Karpas-422 (cell line): ENCODE results near the gene CRABP2. TPM values are rescaled to one million over a fixed set of nuclear protein-coding genes. Genes with fewer than 3 reads are reported as not detected.

Experiments
- DNase-seq: peaks from one replicate; pipeline ENCODE4 v3.0.0-alpha.2; 2015
- H2AFZ ChIP-seq: fragments of 200-600 bp; sonication (generic); 2 replicates; pipeline ENCODE4 v1.6.1; 2014; ENCODE audit warnings: antibody characterized with exemption, low read length, mixed read lengths
- H3K27ac ChIP-seq: fragments of 200-600 bp; sonication (generic); 2 replicates; pipeline ENCODE4 v1.5.1; 2014; ENCODE audit warnings: mild to moderate bottlenecking, low read length, moderate library complexity
- H3K27me3 ChIP-seq: fragments of 200-600 bp; sonication (generic); 2 replicates; pipeline ENCODE4 v1.6.1; 2014; ENCODE audit warnings: low read length, mixed read lengths
- H3K36me3 ChIP-seq: fragments of 200-600 bp; sonication (generic); 2 replicates; pipeline ENCODE4 v1.6.1; 2014; ENCODE audit warnings: low read length, mixed read lengths; ENCODE audit not compliant: insufficient read depth
- H3K4me1 ChIP-seq: fragments of 200-600 bp; sonication (generic); 2 replicates; pipeline ENCODE4 v1.6.1; 2014; ENCODE audit warnings: mild to moderate bottlenecking, low read length, mixed read lengths
- H3K4me2 ChIP-seq: fragments of 200-600 bp; sonication (generic); 2 replicates; pipeline ENCODE4 v1.6.1; 2014; ENCODE audit warnings: low read length, low read depth, mild to moderate bottlenecking; ENCODE audit not compliant: poor library complexity, severe bottlenecking
- H3K4me3 ChIP-seq: fragments of 200-600 bp; sonication (generic); 2 replicates; pipeline ENCODE4 v1.5.1; 2014; ENCODE audit warnings: mild to moderate bottlenecking, antibody characterized with exemption, low read length, mixed read lengths
- H3K79me2 ChIP-seq: fragments of 200-600 bp; sonication (generic); 2 replicates; pipeline ENCODE4 v1.6.1; 2014; ENCODE audit warnings: mild to moderate bottlenecking, low read length, mixed read lengths
- H3K9ac ChIP-seq: fragments of 200-600 bp; sonication (generic); 2 replicates; pipeline ENCODE4 v1.6.0; 2014; ENCODE audit warnings: low read length
- H3K9me2 ChIP-seq: fragments of 200-600 bp; sonication (generic), shearing (Covaris generic); replicated peaks from 2 replicates; pipeline ENCODE4 v1.6.0; 2014; ENCODE audit warnings: mild to moderate bottlenecking, low read length, moderate library complexity; ENCODE audit not compliant: insufficient read depth
- H3K9me3 ChIP-seq: fragments of 300-700, 200-600 bp; sonication (generic); 2 replicates; pipeline ENCODE4 v1.6.1; 2014; ENCODE audit warnings: low read length, mixed read lengths
- H4K20me1 ChIP-seq: fragments of 200-600 bp; sonication (generic); 2 replicates; pipeline ENCODE4 v1.6.1; 2014; ENCODE audit warnings: mild to moderate bottlenecking, antibody characterized with exemption, low read length, low read depth; ENCODE audit not compliant: insufficient read depth
- total RNA-seq: library from RNA; depleted of rRNA; stranded (reverse); fragments of >200 nt; shearing (Covaris generic); gene quantifications from 2 replicates; pipeline ENCODE4 v1.2.3, GENCODE V29; 2014; ENCODE audit warnings: low replicate concordance

The CRABP2 gene
- total RNA-seq, 1 experiment from 2014 or later, result 0.56 TPM

GRCh38 chr1:156675210-156676113, 29.9 kb downstream of the CRABP2 start:
- no peak overlapping the region for H3K4me3 ChIP-seq
- H3K79me2 ChIP-seq, result no peaks in the 10 kb centered on the region
- no peaks in the 10 kb centered on the region for H3K27me3 ChIP-seq
- H3K9me2 ChIP-seq, result no peaks in the 10 kb centered on the region
- DNase-seq, result no peak
- peaks cover 3% of the 10 kb centered on the region; the same call in 1 of the 2 replicates for H4K20me1 ChIP-seq
- H3K9ac ChIP-seq, result no peak overlapping the region
- H3K4me1 ChIP-seq, result no peaks in the 10 kb centered on the region
- H3K4me2 ChIP-seq, result no peak overlapping the region
- H2AFZ ChIP-seq, result no peak overlapping the region
- no peaks in the 10 kb centered on the region for H3K36me3 ChIP-seq
- H3K27ac ChIP-seq, result no peak overlapping the region
- H3K9me3 ChIP-seq, result no peaks in the 10 kb centered on the region

GRCh38 chr1:156673387-156674121, 31.8 kb downstream of the CRABP2 start:
- no peak for DNase-seq
- no peaks in the 10 kb centered on the region for H3K9me3 ChIP-seq
- H3K4me3 ChIP-seq, result no peak overlapping the region
- no peak overlapping the region for H3K4me2 ChIP-seq
- H3K9ac ChIP-seq, result no peak overlapping the region
- no peaks in the 10 kb centered on the region for H3K4me1 ChIP-seq
- H3K27me3 ChIP-seq, result no peaks in the 10 kb centered on the region
- no peaks in the 10 kb centered on the region for H3K9me2 ChIP-seq
- H3K27ac ChIP-seq, result no peak overlapping the region
- H2AFZ ChIP-seq, result no peak overlapping the region
- no peaks in the 10 kb centered on the region for H3K79me2 ChIP-seq
- H3K36me3 ChIP-seq, result no peaks in the 10 kb centered on the region
- peaks cover 3% of the 10 kb centered on the region; the same call in 1 of the 2 replicates for H4K20me1 ChIP-seq

- H3K79me2 ChIP-seq, result no peaks in the 10 kb centered on the region
- H3K27me3 ChIP-seq, result no peaks in the 10 kb centered on the region
- H3K9me3 ChIP-seq, result no peaks in the 10 kb centered on the region
- H3K36me3 ChIP-seq, result no peaks in the 10 kb centered on the region
- H3K9me2 ChIP-seq, result no peaks in the 10 kb centered on the region
- H3K27ac ChIP-seq, result no peak overlapping the region
- no peak for DNase-seq
- no peak overlapping the region for H3K9ac ChIP-seq
- H4K20me1 ChIP-seq, result peaks cover 3% of the 10 kb centered on the region; the same call in 1 of the 2 replicates
- H3K4me3 ChIP-seq, result no peak overlapping the region
- no peak overlapping the region for H2AFZ ChIP-seq
- no peaks in the 10 kb centered on the region for H3K4me1 ChIP-seq
- H3K4me2 ChIP-seq, result no peak overlapping the region
Observed at GRCh38 chr1:156671804-156672203, 33.6 kb downstream of the CRABP2 start.

- no peaks in the 10 kb centered on the region for H3K27me3 ChIP-seq
Observed at GRCh38 chr1:156670791-156671190, 34.6 kb downstream of the CRABP2 start.

GRCh38 chr1:156670359-156670758, 35.0 kb downstream of the CRABP2 start:
- no peak overlapping the region for H3K9ac ChIP-seq
- H3K4me3 ChIP-seq, result no peak overlapping the region
- H3K4me1 ChIP-seq, result no peaks in the 10 kb centered on the region
- H3K4me2 ChIP-seq, result no peak overlapping the region
- no peak for DNase-seq
- H3K36me3 ChIP-seq, result no peaks in the 10 kb centered on the region
- no peaks in the 10 kb centered on the region for H3K9me3 ChIP-seq
- H3K27me3 ChIP-seq, result no peaks in the 10 kb centered on the region
- H2AFZ ChIP-seq, result no peak overlapping the region
- H3K27ac ChIP-seq, result no peak overlapping the region
- H4K20me1 ChIP-seq, result peaks cover 3% of the 10 kb centered on the region; the same call in 1 of the 2 replicates
- H3K9me2 ChIP-seq, result no peaks in the 10 kb centered on the region
- H3K79me2 ChIP-seq, result no peaks in the 10 kb centered on the region

More at GRCh38 chr1:156670791-156671190, 34.6 kb downstream of the CRABP2 start:
- Histone ChIP-seq H3K4me1 (no peaks in the 10 kb centered on the region), H3K4me3 (no peak overlapping the region), H3K9ac (no peak overlapping the region), H3K4me2 (no peak overlapping the region), H3K27ac (no peak overlapping the region), H3K9me2 (no peaks in the 10 kb centered on the region), H3K9me3 (no peaks in the 10 kb centered on the region), H2AFZ (no peak overlapping the region), H4K20me1 (peaks cover 3% of the 10 kb centered on the region; the same call in 1 of the 2 replicates), H3K79me2 (no peaks in the 10 kb centered on the region), H3K36me3 (no peaks in the 10 kb centered on the region)
- DNase-seq, result no peak

GRCh38 chr1:156669794-156670193, 35.6 kb downstream of the CRABP2 start:
- peaks cover under 1% of the 10 kb centered on the region; the same call in 1 of the 2 replicates for H3K4me1 ChIP-seq
- H3K9ac ChIP-seq, result no peak overlapping the region
- no peak overlapping the region for H3K27ac ChIP-seq
- H2AFZ ChIP-seq, result no peak overlapping the region
- H3K9me3 ChIP-seq, result no peaks in the 10 kb centered on the region
- no peaks in the 10 kb centered on the region for H3K9me2 ChIP-seq
- no peaks in the 10 kb centered on the region for H3K79me2 ChIP-seq
- H4K20me1 ChIP-seq, result peaks cover 3% of the 10 kb centered on the region; the same call in 1 of the 2 replicates
- no peak for DNase-seq
- H3K27me3 ChIP-seq, result no peaks in the 10 kb centered on the region
- H3K4me3 ChIP-seq, result no peak overlapping the region
- H3K4me2 ChIP-seq, result no peak overlapping the region
- H3K36me3 ChIP-seq, result no peaks in the 10 kb centered on the region

- H3K27ac ChIP-seq, result no peak overlapping the region
- no peaks in the 10 kb centered on the region for H3K9me3 ChIP-seq
- H3K36me3 ChIP-seq, result no peaks in the 10 kb centered on the region
- H3K27me3 ChIP-seq, result no peaks in the 10 kb centered on the region
- no peak for DNase-seq
- peaks cover 3% of the 10 kb centered on the region; the same call in 1 of the 2 replicates for H3K4me1 ChIP-seq
- H3K9ac ChIP-seq, result no peak overlapping the region
- H3K4me2 ChIP-seq, result no peak overlapping the region
- no peak overlapping the region for H3K4me3 ChIP-seq
- no peaks in the 10 kb centered on the region for H3K79me2 ChIP-seq
- H2AFZ ChIP-seq, result no peak overlapping the region
- H4K20me1 ChIP-seq, result peaks cover 3% of the 10 kb centered on the region; the same call in 1 of the 2 replicates
- no peaks in the 10 kb centered on the region for H3K9me2 ChIP-seq
Observed at GRCh38 chr1:156668801-156669637, 36.4 kb downstream of the CRABP2 start.
